Neural cell (in vitro differentiated cells): ENCODE data around the gene CREBBP. TPM values are rescaled to one million over a fixed set of nuclear protein-coding genes. Genes with fewer than 3 reads are reported as not detected.

Experiments used
- H2AFZ ChIP-seq: fragments of 200-600, 300-800 bp; sonication (generic), shearing (Covaris generic); 2 replicates; pipeline ENCODE4 v1.6.0; 2014; ENCODE audit warnings: low read depth, mild to moderate bottlenecking, antibody characterized with exemption, low read length, moderate library complexity
- H3F3A ChIP-seq: fragments of 200-600 bp; shearing (Covaris generic); 2 replicates; pipeline ENCODE4 v1.6.1; 2016; ENCODE audit warnings: mild to moderate bottlenecking, moderate library complexity, mixed read lengths, antibody characterized with exemption, low read length; ENCODE audit not compliant: insufficient read depth, poor library complexity, severe bottlenecking
- H3K27ac ChIP-seq: fragments of 200-600, 300-800 bp; sonication (generic), shearing (Covaris generic); 2 replicates; pipeline ENCODE4 v1.5.1; 2014; ENCODE audit warnings: mild to moderate bottlenecking, low read length, moderate library complexity
- H3K27me3 ChIP-seq: fragments of 300-800, 200-600 bp; sonication (generic), shearing (Covaris generic); 2 replicates; pipeline ENCODE4 v1.6.0; 2014; ENCODE audit warnings: mild to moderate bottlenecking, low read depth, low read length, moderate library complexity; ENCODE audit not compliant: insufficient read depth
- H3K36me3 ChIP-seq: fragments of 300-800, 200-600 bp; sonication (generic), shearing (Covaris generic); 2 replicates; pipeline ENCODE4 v1.5.1; 2014; ENCODE audit warnings: mild to moderate bottlenecking, antibody characterized with exemption, low read length, moderate library complexity; ENCODE audit not compliant: insufficient read depth
- H3K4me2 ChIP-seq: fragments of 300-800, 200-600 bp; sonication (generic), shearing (Covaris generic); 2 replicates; pipeline ENCODE4 v1.6.0; 2014; ENCODE audit warnings: mild to moderate bottlenecking, low read length
- H3K4me3 ChIP-seq: fragments of 300-800, 200-600 bp; sonication (generic), shearing (Covaris generic); 2 replicates; pipeline ENCODE4 v1.5.1; 2014; ENCODE audit warnings: mild to moderate bottlenecking, low read length, moderate library complexity
- H3K79me2 ChIP-seq: fragments of 200-600 bp; shearing (Covaris generic); replicated peaks from 2 replicates; pipeline ENCODE4 v1.6.0; 2014; ENCODE audit warnings: mild to moderate bottlenecking, low read length, moderate library complexity; ENCODE audit not compliant: insufficient read depth
- H3K9ac ChIP-seq: fragments of 300-800, 200-600 bp; sonication (generic), shearing (Covaris generic); 2 replicates; pipeline ENCODE4 v1.6.1; 2016; ENCODE audit warnings: mild to moderate bottlenecking, low read length, mixed read lengths
- H3K9me2 ChIP-seq: fragments of 200-600 bp; shearing (Covaris generic); 2 replicates; pipeline ENCODE4 v1.6.1; 2016; ENCODE audit warnings: mild to moderate bottlenecking, low read length, mixed read lengths; ENCODE audit not compliant: insufficient read depth
- H3K9me3 ChIP-seq: fragments of 200-600, 300-800 bp; sonication (generic), shearing (Covaris generic); 2 replicates; pipeline ENCODE4 v1.6.1; 2016; ENCODE audit warnings: mild to moderate bottlenecking, mixed run types, low read length, moderate library complexity, mixed read lengths
- H4K20me1 ChIP-seq: fragments of 200-600 bp; shearing (Covaris generic); 2 replicates; pipeline ENCODE4 v1.6.1; 2016; ENCODE audit warnings: mild to moderate bottlenecking, mixed run types; ENCODE audit not compliant: insufficient read depth
- EP300 ChIP-seq: fragments of 450-650 bp; conservative IDR thresholded peaks from 2 replicates; pipeline ENCODE4 v1.6.1; 2014; ENCODE audit warnings: antibody characterized with exemption, mild to moderate bottlenecking, moderate library complexity; ENCODE audit not compliant: poor library complexity, severe bottlenecking
- EZH2 ChIP-seq: fragments of 200-600, 300-800 bp; shearing (Covaris generic), sonication (generic); IDR thresholded peaks from 2 replicates; pipeline ENCODE4 v1.6.1; 2014; ENCODE audit warnings: antibody characterized with exemption, low read length, borderline replicate concordance, mild to moderate bottlenecking; ENCODE audit not compliant: insufficient read depth, poor library complexity, severe bottlenecking
- MXI1 ChIP-seq: fragments of 450-650 bp; conservative IDR thresholded peaks from 2 replicates; pipeline ENCODE4 v1.6.1; 2014; ENCODE audit warnings: antibody characterized with exemption, mild to moderate bottlenecking; ENCODE audit not compliant: poor library complexity, severe bottlenecking
- POLR2AphosphoS5 ChIP-seq: IDR thresholded peaks from 2 replicates; pipeline ENCODE4 v1.6.1; 2012
- RAD21 ChIP-seq: fragments of 450-650 bp; conservative IDR thresholded peaks from 2 replicates; pipeline ENCODE4 v1.6.1; 2014; ENCODE audit warnings: antibody characterized with exemption, mild to moderate bottlenecking, moderate library complexity
- SMC3 ChIP-seq: fragments of 450-650 bp; conservative IDR thresholded peaks from 2 replicates; pipeline ENCODE4 v1.6.1; 2014; ENCODE audit warnings: antibody characterized with exemption, mild to moderate bottlenecking, moderate library complexity; ENCODE audit not compliant: poor library complexity
- TAF1 ChIP-seq: IDR thresholded peaks from 2 replicates; pipeline ENCODE4 v1.6.1; 2012; ENCODE audit warnings: low read depth
- polyA plus RNA-seq: library from polyadenylated mRNA; depleted of rRNA; stranded (reverse); fragments of >200 nt; gene quantifications from 2 replicates; pipeline ENCODE4 v1.2.3, GENCODE V29; 2014
- TF ChIP-seq, protein P1 (sequence below): IDR thresholded peaks from 2 replicates; pipeline ENCODE4 v1.6.1; 2012; ENCODE audit warnings: borderline replicate concordance
- TF ChIP-seq, protein P2 (sequence below): fragments of 450-650 bp; IDR thresholded peaks from 2 replicates; pipeline ENCODE4 v1.5.1; 2014; ENCODE audit warnings: antibody characterized with exemption, mild to moderate bottlenecking, moderate library complexity; ENCODE audit not compliant: poor library complexity, severe bottlenecking

CREBBP gene
- polyA plus RNA-seq, 1 donor from 2014 or later, result 3.3 TPM

DNA sequence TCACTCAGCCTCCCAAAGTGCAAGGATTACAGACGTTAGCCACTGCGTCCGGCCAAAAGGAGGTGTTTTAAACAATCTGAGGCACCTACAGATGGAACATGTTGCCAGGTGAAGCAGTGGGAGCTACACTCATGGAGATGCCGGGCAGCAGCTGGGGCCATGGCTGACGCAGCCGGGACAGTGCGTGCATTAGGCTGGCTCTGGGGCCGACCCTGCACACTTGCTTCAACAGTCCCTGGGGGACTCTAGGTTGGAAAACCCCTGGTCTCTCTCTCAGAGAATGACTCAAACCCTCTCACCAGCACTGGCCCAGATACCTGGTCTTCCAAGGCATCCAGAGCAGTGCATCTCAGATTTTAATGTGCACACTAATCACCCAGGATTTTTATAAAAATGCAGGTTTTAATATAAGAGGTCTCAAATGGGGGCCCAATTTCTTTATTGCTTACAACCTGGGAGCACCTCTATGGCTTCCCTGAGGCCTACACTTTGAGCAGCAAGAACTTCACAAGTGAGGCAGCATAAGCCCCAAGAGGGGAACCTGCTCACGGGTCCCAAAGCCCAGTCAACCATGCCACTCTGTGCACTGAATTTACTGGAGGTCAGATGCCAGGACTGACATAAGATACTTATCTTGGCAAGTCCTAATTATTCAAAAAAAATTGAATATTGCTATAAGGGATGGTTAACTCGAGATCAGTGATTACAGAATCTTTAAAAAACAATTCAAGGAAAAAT, 92.4 kb downstream of the CREBBP start (continued):
- no peak for TF ChIP-seq RAD21

DNA sequence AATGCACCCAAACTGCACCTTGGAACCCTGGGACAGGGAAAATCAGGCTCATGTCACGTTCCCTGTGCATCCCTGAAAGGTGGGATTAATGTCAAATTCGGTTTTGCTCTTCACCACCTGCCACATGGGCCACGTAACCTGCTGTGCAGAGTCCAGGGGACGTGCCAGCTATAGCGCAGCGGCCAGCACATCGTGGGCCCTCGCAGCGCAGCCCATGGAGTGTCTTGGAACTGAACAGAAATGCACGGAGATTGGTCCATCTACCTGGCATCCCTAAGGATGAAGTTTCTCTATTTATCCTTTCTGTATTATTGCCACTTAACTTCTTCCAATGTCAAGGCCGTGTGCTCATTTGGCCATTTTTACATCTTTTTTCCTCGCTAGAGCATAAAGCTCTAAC, 95.1 kb downstream of the CREBBP start:
- Histone ChIP-seq H3K9me2 (no peaks in the 10 kb centered on the region), H3K36me3 (no peaks in the 10 kb centered on the region), H3K4me3 (no peak overlapping the region), H3K79me2 (peaks cover 41% of the 10 kb centered on the region), H2AFZ (no peak overlapping the region), H3K27me3 (no peaks in the 10 kb centered on the region), H3K4me2 (no peak overlapping the region), H3F3A (no peaks in the 10 kb centered on the region), H4K20me1 (no peaks in the 10 kb centered on the region), H3K9ac (no peak overlapping the region), H3K27ac (no peak overlapping the region), H3K9me3 (no peaks in the 10 kb centered on the region)
- TF ChIP-seq EZH2 (no peak), EP300 (no peak), MXI1 (no peak), SMC3 (no peak), POLR2AphosphoS5 (no peak), RAD21 (no peak), TAF1 (no peak)
- TF ChIP-seq, protein P1, sequence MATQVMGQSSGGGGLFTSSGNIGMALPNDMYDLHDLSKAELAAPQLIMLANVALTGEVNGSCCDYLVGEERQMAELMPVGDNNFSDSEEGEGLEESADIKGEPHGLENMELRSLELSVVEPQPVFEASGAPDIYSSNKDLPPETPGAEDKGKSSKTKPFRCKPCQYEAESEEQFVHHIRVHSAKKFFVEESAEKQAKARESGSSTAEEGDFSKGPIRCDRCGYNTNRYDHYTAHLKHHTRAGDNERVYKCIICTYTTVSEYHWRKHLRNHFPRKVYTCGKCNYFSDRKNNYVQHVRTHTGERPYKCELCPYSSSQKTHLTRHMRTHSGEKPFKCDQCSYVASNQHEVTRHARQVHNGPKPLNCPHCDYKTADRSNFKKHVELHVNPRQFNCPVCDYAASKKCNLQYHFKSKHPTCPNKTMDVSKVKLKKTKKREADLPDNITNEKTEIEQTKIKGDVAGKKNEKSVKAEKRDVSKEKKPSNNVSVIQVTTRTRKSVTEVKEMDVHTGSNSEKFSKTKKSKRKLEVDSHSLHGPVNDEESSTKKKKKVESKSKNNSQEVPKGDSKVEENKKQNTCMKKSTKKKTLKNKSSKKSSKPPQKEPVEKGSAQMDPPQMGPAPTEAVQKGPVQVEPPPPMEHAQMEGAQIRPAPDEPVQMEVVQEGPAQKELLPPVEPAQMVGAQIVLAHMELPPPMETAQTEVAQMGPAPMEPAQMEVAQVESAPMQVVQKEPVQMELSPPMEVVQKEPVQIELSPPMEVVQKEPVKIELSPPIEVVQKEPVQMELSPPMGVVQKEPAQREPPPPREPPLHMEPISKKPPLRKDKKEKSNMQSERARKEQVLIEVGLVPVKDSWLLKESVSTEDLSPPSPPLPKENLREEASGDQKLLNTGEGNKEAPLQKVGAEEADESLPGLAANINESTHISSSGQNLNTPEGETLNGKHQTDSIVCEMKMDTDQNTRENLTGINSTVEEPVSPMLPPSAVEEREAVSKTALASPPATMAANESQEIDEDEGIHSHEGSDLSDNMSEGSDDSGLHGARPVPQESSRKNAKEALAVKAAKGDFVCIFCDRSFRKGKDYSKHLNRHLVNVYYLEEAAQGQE, result no peak
- TF ChIP-seq, protein P2, sequence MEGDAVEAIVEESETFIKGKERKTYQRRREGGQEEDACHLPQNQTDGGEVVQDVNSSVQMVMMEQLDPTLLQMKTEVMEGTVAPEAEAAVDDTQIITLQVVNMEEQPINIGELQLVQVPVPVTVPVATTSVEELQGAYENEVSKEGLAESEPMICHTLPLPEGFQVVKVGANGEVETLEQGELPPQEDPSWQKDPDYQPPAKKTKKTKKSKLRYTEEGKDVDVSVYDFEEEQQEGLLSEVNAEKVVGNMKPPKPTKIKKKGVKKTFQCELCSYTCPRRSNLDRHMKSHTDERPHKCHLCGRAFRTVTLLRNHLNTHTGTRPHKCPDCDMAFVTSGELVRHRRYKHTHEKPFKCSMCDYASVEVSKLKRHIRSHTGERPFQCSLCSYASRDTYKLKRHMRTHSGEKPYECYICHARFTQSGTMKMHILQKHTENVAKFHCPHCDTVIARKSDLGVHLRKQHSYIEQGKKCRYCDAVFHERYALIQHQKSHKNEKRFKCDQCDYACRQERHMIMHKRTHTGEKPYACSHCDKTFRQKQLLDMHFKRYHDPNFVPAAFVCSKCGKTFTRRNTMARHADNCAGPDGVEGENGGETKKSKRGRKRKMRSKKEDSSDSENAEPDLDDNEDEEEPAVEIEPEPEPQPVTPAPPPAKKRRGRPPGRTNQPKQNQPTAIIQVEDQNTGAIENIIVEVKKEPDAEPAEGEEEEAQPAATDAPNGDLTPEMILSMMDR, result no peak

DNA sequence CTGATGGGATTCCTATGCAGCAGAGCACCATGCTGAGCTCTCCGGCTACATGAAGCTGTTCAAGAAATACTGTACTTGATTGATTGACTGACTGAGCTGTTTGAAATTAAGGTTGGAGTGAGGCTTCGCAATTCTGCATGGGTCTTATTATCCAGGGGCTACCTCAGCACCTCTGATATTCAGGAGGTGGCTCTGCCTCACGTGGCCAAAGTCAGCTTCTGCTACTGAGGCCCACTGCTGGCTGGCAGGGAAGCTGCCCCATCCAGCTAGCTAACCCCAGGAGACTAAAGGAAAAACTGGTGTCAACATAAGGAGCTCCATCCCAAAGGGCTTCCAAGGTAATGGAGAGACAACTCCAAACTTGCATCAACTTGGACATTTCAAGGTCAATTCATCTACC, 97.0 kb downstream of the CREBBP start:
- Histone ChIP-seq H3K79me2 (peaks cover 30% of the 10 kb centered on the region), H4K20me1 (no peaks in the 10 kb centered on the region), H2AFZ (no peak overlapping the region), H3K4me3 (no peak overlapping the region), H3K9me3 (no peaks in the 10 kb centered on the region), H3K9me2 (no peaks in the 10 kb centered on the region), H3K27ac (no peak overlapping the region), H3K4me2 (no peak overlapping the region), H3F3A (no peaks in the 10 kb centered on the region), H3K27me3 (no peaks in the 10 kb centered on the region), H3K36me3 (no peaks in the 10 kb centered on the region), H3K9ac (no peak overlapping the region)
- TF ChIP-seq EP300 (no peak), EZH2 (no peak), POLR2AphosphoS5 (no peak), MXI1 (no peak)
- TF ChIP-seq, protein P1, result no peak
